VCaP (cell line): Measurements from ENCODE around the gene LRRC55.

Experiments
- H3K27ac ChIP-seq: fragments of 450-650 bp; 2 replicates; pipeline ENCODE4 v1.5.1; 2017
- CTCF ChIP-seq: fragments of 450-650 bp; conservative IDR thresholded peaks from 2 replicates; pipeline ENCODE4 v1.5.1; 2017; ENCODE audit warnings: mild to moderate bottlenecking, moderate library complexity

Gene LRRC55

GRCh38 chr11:57144531-57145320 lies 37.0 kb upstream of the LRRC55 start:
- no peak for TF ChIP-seq CTCF
- H3K27ac ChIP-seq = no peak overlapping the region

- TF ChIP-seq CTCF = no peak
- no peak overlapping the region for H3K27ac ChIP-seq
Observed at GRCh38 chr11:57146301-57146700, 35.5 kb upstream of the LRRC55 start.

- H3K27ac ChIP-seq = no peak overlapping the region
- TF ChIP-seq CTCF = no peak
Observed at GRCh38 chr11:57148621-57149020, 33.1 kb upstream of the LRRC55 start.

GRCh38 chr11:57150454-57150917 lies 31.3 kb upstream of the LRRC55 start:
- no peak for TF ChIP-seq CTCF
- peak overlapping the region; percentile 50 for H3K27ac ChIP-seq

GRCh38 chr11:57152134-57152533 lies 29.6 kb upstream of the LRRC55 start:
- no peak for TF ChIP-seq CTCF
- no peak overlapping the region for H3K27ac ChIP-seq

- no peak overlapping the region for H3K27ac ChIP-seq
- no peak for TF ChIP-seq CTCF
Observed at GRCh38 chr11:57153448-57153847, 28.3 kb upstream of the LRRC55 start.

GRCh38 chr11:57154739-57155138 lies 27.0 kb upstream of the LRRC55 start:
- no peak overlapping the region for H3K27ac ChIP-seq
- TF ChIP-seq CTCF = no peak
